Endothelial cell of umbilical vein (primary cell): Measurements from ENCODE around the gene SLC25A27. TPM values are rescaled to one million over a fixed set of nuclear protein-coding genes. Genes with fewer than 3 reads are reported as not detected.

Experiments used
- BruUV-seq: library from RNA; stranded (reverse); fragments of 400-500 nt; replicated peaks from 2 replicates; lab custom pipeline; 2021; lab: Mats Ljungman, UMichigan
- CTCF ChIA-PET: fragments of 300-600, 350-600 bp; sonication (Branson Sonifier 250); formaldehyde crosslinking; loops from one replicate; lab custom pipeline; 2021; ENCODE audit warnings: antibody characterized with exemption, inconsistent platforms; lab: Charles Lee
- POLR2A ChIA-PET: fragments of 300-600, 350-600 bp; sonication (Branson Sonifier 250); formaldehyde crosslinking; loops from one replicate; lab custom pipeline; 2021; ENCODE audit warnings: antibody characterized with exemption, inconsistent platforms; lab: Charles Lee
- DNase-seq: peaks from one replicate; pipeline ENCODE4 v3.0.0-alpha.2; 2011; ENCODE audit warnings: low read depth, low spot score
- FAIRE-seq: peaks from 2 replicates; lab custom pipeline; 2011; peaks lifted over from hg19 to GRCh38; lab: Jason Lieb, UNC
- H2AFZ ChIP-seq: 2 replicates; pipeline ENCODE4 v1.6.0; 2012; ENCODE audit warnings: low read depth, low read length, control low read depth, inconsistent platforms
- H3K27ac ChIP-seq: 2 replicates; pipeline ENCODE4 v1.5.1; 2011; ENCODE audit warnings: low read depth, mild to moderate bottlenecking, control low read depth, low read length, moderate library complexity; ENCODE audit not compliant: insufficient read depth
- H3K27me3 ChIP-seq, 2 experiments: 2 replicates each; pipeline versions ENCODE4 v1.6.0 to v1.6.1; 2011; ENCODE audit warnings: low read length in 2 of 2, mixed read lengths in 1 of 2; ENCODE audit not compliant: control insufficient read depth in 2 of 2, insufficient read depth in 2 of 2
- H3K36me3 ChIP-seq, 2 experiments: 2 replicates in 1 of 2; 3 replicates in 1 of 2; pipeline ENCODE4 v1.5.1; 2011; ENCODE audit warnings: low read length in 2 of 2, mild to moderate bottlenecking in 1 of 2, moderate library complexity in 1 of 2; ENCODE audit not compliant: control insufficient read depth in 2 of 2, insufficient read depth in 2 of 2; ENCODE audit errors: extremely low read depth in 1 of 2
- H3K4me1 ChIP-seq: 3 replicates; pipeline ENCODE4 v1.5.1; 2011; ENCODE audit warnings: mild to moderate bottlenecking, low read length; ENCODE audit not compliant: control insufficient read depth, insufficient read depth; ENCODE audit errors: extremely low read depth
- H3K4me2 ChIP-seq: 2 replicates; pipeline ENCODE4 v1.6.1; 2011; ENCODE audit warnings: low read length, control low read depth, mixed read lengths; ENCODE audit not compliant: insufficient read depth
- H3K4me3 ChIP-seq, 3 experiments: fragments of 200-600 bp in 1 of 3; sonication (generic), shearing (Covaris generic) in 1 of 3; replicated peaks in 1 of 3; 2 replicates each; pipeline ENCODE4 v1.5.1; 2011 to 2016; ENCODE audit warnings: control low read depth in 3 of 3, low read length in 3 of 3, mild to moderate bottlenecking in 2 of 3, inconsistent platforms in 1 of 3, low read depth in 1 of 3, moderate library complexity in 1 of 3; ENCODE audit not compliant: insufficient read depth in 1 of 3
- H3K79me2 ChIP-seq: 2 replicates; pipeline ENCODE4 v1.6.0; 2012; ENCODE audit warnings: low read length, inconsistent platforms; ENCODE audit not compliant: control insufficient read depth, insufficient read depth
- H3K9ac ChIP-seq: replicated peaks from 2 replicates; pipeline ENCODE3; 2011; ENCODE audit warnings: low read length, control low read depth; ENCODE audit not compliant: insufficient read depth; ENCODE audit errors: extremely low read depth
- H3K9me1 ChIP-seq: replicated peaks from 3 replicates; pipeline ENCODE4 v1.6.0; 2011; ENCODE audit warnings: mild to moderate bottlenecking, low read length; ENCODE audit not compliant: control insufficient read depth, insufficient read depth; ENCODE audit errors: extremely low read depth
- H3K9me3 ChIP-seq: replicated peaks from 2 replicates; pipeline ENCODE4 v1.5.1; 2012; ENCODE audit warnings: low read length, inconsistent platforms; ENCODE audit not compliant: control insufficient read depth, insufficient read depth
- H4K20me1 ChIP-seq: replicated peaks from 2 replicates; pipeline ENCODE3; 2011; ENCODE audit warnings: mild to moderate bottlenecking, low read length; ENCODE audit not compliant: control insufficient read depth, insufficient read depth; ENCODE audit errors: extremely low read depth
- CTCF ChIP-seq, 2 donors: IDR thresholded peaks; 1 replicate in 1 of 2; 2 replicates in 1 of 2; pipeline ENCODE4 v1.5.1; 2011; ENCODE audit warnings: low read length in 2 of 2, mild to moderate bottlenecking in 2 of 2, moderate library complexity in 2 of 2, control low read depth in 1 of 2, inconsistent platforms in 1 of 2, low read depth in 1 of 2; ENCODE audit not compliant: insufficient read depth in 1 of 2; ENCODE audit errors: extremely low read depth in 1 of 2
- EZH2 ChIP-seq: IDR thresholded peaks from 2 replicates; pipeline ENCODE4 v1.6.1; 2012; ENCODE audit warnings: borderline replicate concordance, low read depth, mild to moderate bottlenecking, moderate library complexity, low read length, inconsistent platforms; ENCODE audit not compliant: severe bottlenecking
- FOS ChIP-seq: IDR thresholded peaks from 2 replicates; pipeline ENCODE4 v1.6.1; 2011; ENCODE audit warnings: mild to moderate bottlenecking, low read length, moderate library complexity, borderline replicate concordance; ENCODE audit not compliant: insufficient read depth
- GATA2 ChIP-seq: IDR thresholded peaks from 2 replicates; pipeline ENCODE4 v1.7.0; 2011; ENCODE audit warnings: low read depth, mild to moderate bottlenecking, moderate library complexity, mixed read lengths, low read length; ENCODE audit not compliant: insufficient read length, insufficient read depth
- JUN ChIP-seq: IDR thresholded peaks from 2 replicates; pipeline ENCODE4 v1.6.1; 2011; ENCODE audit warnings: borderline replicate concordance, low read depth; ENCODE audit not compliant: insufficient read length, insufficient read depth
- MAX ChIP-seq: IDR thresholded peaks from 2 replicates; pipeline ENCODE4 v1.6.1; 2011; ENCODE audit not compliant: insufficient read depth, insufficient read length
- MYC ChIP-seq: IDR thresholded peaks from one replicate; pipeline ENCODE4 v1.6.1; 2011; ENCODE audit warnings: mild to moderate bottlenecking, low read depth, low read length
- POLR2A ChIP-seq: IDR thresholded peaks from 2 replicates; pipeline ENCODE4 v1.6.1; 2012; ENCODE audit warnings: low read depth, mild to moderate bottlenecking, control low read depth, low read length
- POLR2AphosphoS5 ChIP-seq: IDR thresholded peaks from 2 replicates; pipeline ENCODE4 v1.6.1; 2012; ENCODE audit warnings: low read depth, mild to moderate bottlenecking, control low read depth, low read length, moderate library complexity; ENCODE audit not compliant: insufficient read depth
- dilution Hi-C: fragments of 300-500 bp; cut with MboI; formaldehyde crosslinking; loops from one replicate; pipeline ENCODE4 v1.15.0; 2019; ENCODE audit warnings: low sequenced_read_pairs; ENCODE audit not compliant: extremely low pct_ligation_motif_present
- intact Hi-C: fragments of 100-400 bp; cut with micrococcal nuclease; formaldehyde crosslinking; loops from one replicate; pipeline ENCODE4 v1.10.0; 2022
- polyA plus RNA-seq, 4 experiments: library from polyadenylated mRNA; depleted of rRNA in 3 of 4; stranded (reverse) in 3 of 4; unstranded in 1 of 4; fragments of >200 nt; gene quantifications; 2 replicates each; pipeline versions ENCODE4 v1.2.1 to v1.2.3, GENCODE V29; 2011 to 2012; ENCODE audit warnings: missing spikeins in 1 of 4
- total RNA-seq: library from RNA; stranded (reverse); gene quantifications from 2 replicates; pipeline ENCODE4 v1.2.3, GENCODE V29; 2021

The SLC25A27 gene
- total and polyA plus RNA-seq, 2 donors (not counting 3 experiments of a cell fraction or from before 2014, with no cell fraction given): 3.3 to 4.0 TPM

GRCh38 chr6:46637933-46638332 is 14.8 kb upstream of the SLC25A27 start:
- H4K20me1 ChIP-seq: no peaks in the 10 kb centered on the region
- H3K27ac ChIP-seq: no peak overlapping the region
- ChIA-PET POLR2A (no interaction called here), CTCF (no interaction called here)
- H3K9me3 ChIP-seq: no peaks in the 10 kb centered on the region
- BruUV-seq: no TSS peak
- no peaks in the 10 kb centered on the region for H3K27me3 ChIP-seq
- no peaks in the 10 kb centered on the region for H3K79me2 ChIP-seq
- no peaks in the 10 kb centered on the region for H3K36me3 ChIP-seq
- H3K9me1 ChIP-seq: no peaks in the 10 kb centered on the region
- no peak overlapping the region for H3K4me3 ChIP-seq
- TF ChIP-seq JUN (no peak), FOS (no peak), POLR2AphosphoS5 (no peak), POLR2A (no peak), GATA2 (no peak), CTCF (IDR thresholded peaks at IDR 0.05; ENCODE audit: extremely low read depth in 1 of 2, insufficient read depth in 1 of 2, low read depth in 1 of 2, low read length in 2 of 2) (no peak), EZH2 (no peak), MAX (no peak), MYC (no peak)
- DNase-seq (no peak), FAIRE-seq (no peak)
- dilution Hi-C loops: no loop called here
- no peak overlapping the region for H2AFZ ChIP-seq
- intact Hi-C loops: no loop called here
- no peak overlapping the region for H3K4me2 ChIP-seq
- H3K9ac ChIP-seq: no peak overlapping the region
- H3K4me1 ChIP-seq: no peaks in the 10 kb centered on the region
